Osteoblast (primary cell): Measurements from ENCODE around the gene MEF2A. TPM values are rescaled to one million over a fixed set of nuclear protein-coding genes. Genes with fewer than 3 reads are reported as not detected.
A peak's percentile ranks its signal among the peaks of the same experiment; 100 is the strongest.

ENCODE experiments used
- DNase-seq: peaks from one replicate; pipeline ENCODE4 v3.0.0; 2011; ENCODE audit warnings: low spot score, mixed read lengths; ENCODE audit not compliant: insufficient read length; ENCODE audit errors: missing footprints
- H2AFZ ChIP-seq: 2 replicates; pipeline ENCODE4 v1.6.0; 2011; ENCODE audit warnings: mild to moderate bottlenecking, low read length
- H3K27ac ChIP-seq: 2 replicates; pipeline ENCODE4 v1.5.1; 2011; ENCODE audit warnings: mild to moderate bottlenecking, low read depth, low read length, moderate library complexity
- H3K27me3 ChIP-seq: 2 replicates; pipeline ENCODE4 v1.6.0; 2012; ENCODE audit warnings: mild to moderate bottlenecking, control low read depth, inconsistent platforms, low read length, moderate library complexity; ENCODE audit not compliant: insufficient read depth
- H3K36me3 ChIP-seq: 2 replicates; pipeline ENCODE4 v1.5.1; 2011; ENCODE audit warnings: mild to moderate bottlenecking, low read length, control low read depth, moderate library complexity; ENCODE audit not compliant: insufficient read depth
- H3K4me1 ChIP-seq: 2 replicates; pipeline ENCODE4 v1.5.1; 2011; ENCODE audit warnings: mild to moderate bottlenecking, low read length, control low read depth, moderate library complexity; ENCODE audit not compliant: insufficient read depth
- H3K4me2 ChIP-seq: 2 replicates; pipeline ENCODE4 v1.6.0; 2011; ENCODE audit warnings: mild to moderate bottlenecking, low read length; ENCODE audit not compliant: insufficient read depth
- H3K4me3 ChIP-seq: fragments of 200-600 bp; sonication (generic); 3 replicates; pipeline ENCODE4 v1.5.1; 2012; ENCODE audit warnings: mild to moderate bottlenecking, low read length, inconsistent platforms; ENCODE audit not compliant: insufficient read depth
- H3K79me2 ChIP-seq: 2 replicates; pipeline ENCODE4 v1.6.0; 2012; ENCODE audit warnings: mild to moderate bottlenecking, low read length, control low read depth, inconsistent platforms; ENCODE audit not compliant: insufficient read depth
- H3K9me3 ChIP-seq: 2 replicates; pipeline ENCODE4 v1.5.1; 2011; ENCODE audit warnings: low read depth, low read length, control low read depth
- H4K20me1 ChIP-seq: 2 replicates; pipeline ENCODE4 v1.6.0; 2012; ENCODE audit warnings: mild to moderate bottlenecking, low read length, control low read depth; ENCODE audit not compliant: insufficient read depth
- CTCF ChIP-seq: IDR thresholded peaks from 2 replicates; pipeline ENCODE4 v1.5.1; 2011; ENCODE audit warnings: mild to moderate bottlenecking, low read depth, low read length, moderate library complexity; ENCODE audit errors: extremely low read depth
- total RNA-seq: library from RNA; depleted of rRNA; stranded (reverse); fragments of >200 nt; gene quantifications from 2 replicates; pipeline ENCODE4 v1.2.3, GENCODE V29; 2012

Gene MEF2A
- total RNA-seq, 1 donor, result 55.4 TPM

- no peak overlapping the region for H3K4me3 ChIP-seq
- TF ChIP-seq CTCF, result no peak
- no peaks in the 10 kb centered on the region for H3K36me3 ChIP-seq
- H2AFZ ChIP-seq, result no peak overlapping the region
- peak overlapping the region; percentile 65 for H3K27ac ChIP-seq
- DNase-seq, result no peak
- H3K9me3 ChIP-seq, result no peaks in the 10 kb centered on the region
- peak overlapping the region; percentile 27 for H3K4me2 ChIP-seq
- H3K4me1 ChIP-seq, result peaks cover 9% of the 10 kb centered on the region
- H4K20me1 ChIP-seq, result peaks cover 41% of the 10 kb centered on the region
- no peaks in the 10 kb centered on the region for H3K27me3 ChIP-seq
- peaks cover 99% of the 10 kb centered on the region for H3K79me2 ChIP-seq
These were observed 26.5 kb downstream of the MEF2A start for GRCh38 chr15:99592145-99592791.

DNA sequence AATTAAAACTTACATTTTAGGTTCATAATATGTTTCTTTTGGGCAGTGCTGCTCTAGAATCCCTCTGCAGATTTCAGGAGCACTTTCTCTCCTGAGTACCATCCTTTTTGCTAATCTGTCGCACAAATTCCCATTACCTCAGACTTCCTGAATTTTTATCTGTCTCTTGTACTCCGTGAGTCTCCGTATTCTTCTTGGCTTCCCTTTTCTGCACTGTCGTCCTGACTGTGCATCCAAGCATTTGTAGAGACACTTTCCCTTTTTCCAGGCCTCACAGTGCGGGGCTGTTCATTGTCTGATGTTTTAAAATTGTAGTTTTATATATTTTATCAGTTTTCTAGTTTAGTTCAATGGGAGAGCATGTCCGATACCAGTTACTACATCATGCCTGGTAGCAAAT is 27.3 kb downstream of the MEF2A start:
- H3K4me3 ChIP-seq, result no peak overlapping the region
- peaks cover 41% of the 10 kb centered on the region for H4K20me1 ChIP-seq
- peaks cover 98% of the 10 kb centered on the region for H3K79me2 ChIP-seq
- H3K9me3 ChIP-seq, result no peaks in the 10 kb centered on the region
- no peaks in the 10 kb centered on the region for H3K27me3 ChIP-seq
- TF ChIP-seq CTCF, result no peak
- H3K4me1 ChIP-seq, result peaks cover 9% of the 10 kb centered on the region
- no peak for DNase-seq
- H2AFZ ChIP-seq, result no peak overlapping the region
- H3K4me2 ChIP-seq, result no peak overlapping the region
- peak overlapping the region; percentile 65 for H3K27ac ChIP-seq
- H3K36me3 ChIP-seq, result no peaks in the 10 kb centered on the region

DNA sequence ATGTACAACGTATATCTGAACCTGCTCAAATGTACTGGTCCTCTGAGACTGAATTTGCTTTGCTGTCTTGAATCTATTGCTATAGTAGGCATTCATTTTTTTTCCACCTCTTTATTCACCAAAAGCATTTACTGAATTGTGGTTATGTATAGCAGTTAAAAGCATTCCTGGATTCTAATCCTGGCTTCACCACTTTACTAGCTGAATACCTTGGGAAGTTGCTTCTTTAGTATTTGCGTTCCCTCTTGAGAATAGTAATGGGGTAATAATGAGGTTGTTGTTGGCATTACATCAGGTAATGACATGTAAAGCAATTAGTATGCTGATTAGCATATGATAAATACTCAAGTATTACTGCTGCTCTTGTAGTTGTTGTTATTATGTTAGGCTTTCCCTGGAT is 29.1 kb downstream of the MEF2A start:
- no peak overlapping the region for H2AFZ ChIP-seq
- H3K4me3 ChIP-seq, result no peak overlapping the region
- H3K36me3 ChIP-seq, result peaks cover 2% of the 10 kb centered on the region
- H3K4me2 ChIP-seq, result no peak overlapping the region
- DNase-seq, result no peak
- H3K4me1 ChIP-seq, result peaks cover 9% of the 10 kb centered on the region
- no peaks in the 10 kb centered on the region for H3K27me3 ChIP-seq
- no peaks in the 10 kb centered on the region for H3K9me3 ChIP-seq
- no peak for TF ChIP-seq CTCF
- peaks cover 97% of the 10 kb centered on the region for H3K79me2 ChIP-seq
- H4K20me1 ChIP-seq, result peaks cover 38% of the 10 kb centered on the region
- H3K27ac ChIP-seq, result no peak overlapping the region

- Histone ChIP-seq H3K4me3 (no peak overlapping the region), H2AFZ (no peak overlapping the region), H3K36me3 (peaks cover 9% of the 10 kb centered on the region), H3K27me3 (no peaks in the 10 kb centered on the region), H3K4me2 (no peak overlapping the region), H3K9me3 (no peaks in the 10 kb centered on the region), H4K20me1 (peaks cover 21% of the 10 kb centered on the region), H3K79me2 (peaks cover 96% of the 10 kb centered on the region), H3K27ac (no peak overlapping the region), H3K4me1 (no peaks in the 10 kb centered on the region)
- TF ChIP-seq CTCF, result no peak
- DNase-seq, result no peak
These were observed 32.5 kb downstream of the MEF2A start for GRCh38 chr15:99598296-99598695.
